ENCODE measurements around the gene TMC6.
A peak's percentile ranks its signal among the peaks of the same experiment; 100 is the strongest.
"Not testable (repeated sequence)": the region's sequence is repeated elsewhere in the genome, so short reads cannot be mapped to it uniquely, and the experiment has no call there.

TMC6 gene

DNA sequence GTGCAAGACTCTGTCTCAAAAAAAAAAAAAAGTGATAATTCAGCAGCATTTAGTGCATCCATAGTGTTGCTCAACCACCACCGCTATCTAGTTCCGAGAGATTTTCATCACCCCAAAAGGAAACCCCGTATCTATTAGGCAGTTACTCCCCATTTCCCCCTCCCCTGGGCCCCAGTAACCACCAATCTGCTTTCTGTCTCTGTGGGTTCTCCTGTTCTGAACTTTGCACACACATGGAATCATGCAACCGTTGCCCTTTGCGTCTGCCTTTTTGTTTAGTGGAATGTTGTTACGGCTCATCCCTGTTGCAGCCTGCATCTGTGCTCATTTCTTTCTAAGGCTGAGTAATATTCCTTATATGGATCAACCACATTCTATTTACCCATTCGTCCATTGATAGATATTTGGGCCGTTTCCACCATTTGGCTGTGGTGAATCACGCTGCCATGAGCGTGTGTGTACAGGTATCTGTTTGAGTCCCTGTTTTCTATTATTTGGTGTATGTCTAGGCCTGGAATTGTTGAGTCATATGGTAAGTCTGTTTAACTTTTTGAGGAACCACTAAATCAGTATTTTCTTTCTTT lies 31.1 kb upstream of the TMC6 start:
- DNase-seq (ENCODE audit: low read depth in 4 of 4, low spot score in 1 of 4): no peak

DNA sequence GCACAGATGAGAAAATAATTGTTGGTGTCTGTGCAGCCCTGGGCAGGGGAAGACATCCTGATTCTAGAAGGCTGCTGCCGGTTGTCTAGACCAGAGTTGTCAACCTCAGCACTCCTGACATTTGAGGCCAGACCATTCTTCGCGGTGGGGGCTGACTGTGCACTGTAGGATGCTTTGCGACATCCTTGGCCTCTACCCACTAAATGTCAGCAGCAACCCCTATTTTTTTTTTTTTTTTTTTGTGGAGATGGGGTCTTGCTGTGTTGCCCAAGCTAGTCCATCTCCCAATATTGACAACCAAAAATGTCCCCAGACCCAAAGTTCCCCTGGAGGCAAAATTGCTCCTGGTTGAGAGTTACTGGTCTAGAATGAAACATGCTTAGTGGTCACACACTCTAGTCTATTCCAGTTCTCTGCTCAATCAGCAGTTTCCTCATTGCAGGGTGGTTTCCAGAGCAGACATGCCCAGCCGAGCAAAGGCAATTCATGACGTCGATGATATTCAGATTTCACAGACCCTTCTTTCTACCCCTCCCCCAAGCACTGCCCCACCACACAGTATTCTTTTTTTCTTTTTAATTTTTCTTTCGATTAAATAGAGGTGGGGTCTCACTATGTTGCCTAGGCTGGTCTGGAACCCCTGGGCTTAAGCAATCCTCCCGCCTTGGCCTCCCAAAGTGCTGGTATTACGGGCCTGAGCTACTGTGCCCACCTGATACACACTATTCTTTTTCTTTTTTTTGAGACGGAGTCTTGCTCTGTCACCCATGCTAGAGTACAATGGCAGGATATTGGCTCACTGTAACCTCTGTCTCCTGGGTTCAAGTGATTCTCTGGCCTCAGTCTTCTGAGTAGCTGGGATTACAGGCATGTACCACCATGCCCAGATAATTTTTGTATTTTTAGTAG lies 26.6 kb upstream of the TMC6 start:
- DNase-seq (ENCODE audit: low read depth in 4 of 4, low spot score in 1 of 4): no peak

DNA sequence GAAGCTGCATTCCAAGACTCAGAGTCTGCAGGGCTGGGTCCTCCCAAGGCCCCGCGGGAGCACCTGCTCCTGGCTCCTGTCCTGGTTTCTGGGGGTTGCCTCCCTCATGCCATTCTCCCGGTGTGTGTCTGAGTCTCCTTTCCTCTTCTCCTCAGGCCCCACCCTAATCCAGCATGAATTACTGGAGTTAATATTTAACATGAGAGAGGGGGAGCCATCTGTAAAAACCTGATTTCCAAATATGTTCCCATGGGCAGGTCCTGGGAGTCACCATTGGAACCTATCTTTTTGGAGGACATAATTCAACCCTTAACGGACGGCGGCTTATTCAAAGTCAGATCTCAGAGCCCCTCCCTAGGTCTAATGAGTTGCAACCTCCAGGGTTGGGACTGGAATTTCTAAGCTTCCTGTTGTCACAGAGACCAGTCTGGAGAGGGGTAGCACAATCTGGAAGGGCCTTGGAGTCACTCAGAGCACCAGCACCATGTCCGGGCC lies 23.0 kb upstream of the TMC6 start:
- no peak for DNase-seq (ENCODE audit: low read depth in 4 of 4, low spot score in 1 of 4)

DNA sequence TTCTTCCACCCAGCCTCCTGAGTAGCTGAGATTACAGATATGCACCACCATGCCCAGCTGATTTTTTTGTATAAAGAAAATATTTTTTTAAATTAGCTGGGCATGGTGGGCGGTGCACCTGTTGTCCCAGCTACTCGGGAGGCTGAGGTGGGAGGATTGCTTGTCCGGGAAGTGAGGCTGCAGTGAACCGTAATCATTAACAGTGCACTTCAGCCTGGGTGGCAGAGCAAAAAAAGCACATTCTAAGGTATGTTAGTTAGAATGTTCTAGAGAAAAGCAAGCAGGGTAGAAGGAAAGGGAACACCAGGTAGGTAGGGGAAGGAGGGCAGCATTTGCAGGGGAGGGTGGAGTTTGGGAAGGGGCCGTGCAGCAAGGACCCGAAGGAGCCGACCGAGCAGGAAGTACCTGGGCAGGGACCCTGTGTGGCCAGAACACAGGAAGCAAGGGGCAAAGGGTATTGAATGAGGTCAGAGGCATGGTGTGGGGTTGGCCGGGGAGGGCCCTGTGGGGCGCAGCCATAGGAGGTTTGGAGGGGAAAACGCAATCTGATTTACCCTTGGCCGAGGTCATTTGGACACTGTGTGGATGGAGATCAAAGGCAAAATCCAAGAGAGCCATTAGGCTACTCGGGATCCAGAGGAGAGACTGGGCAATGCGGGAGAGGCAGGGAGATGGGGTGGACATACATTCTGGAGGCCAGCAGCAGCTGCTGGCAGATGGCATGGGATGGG lies 19.9 kb upstream of the TMC6 start:
- no peak for DNase-seq (ENCODE audit: low read depth in 4 of 4, low spot score in 1 of 4)

DNA sequence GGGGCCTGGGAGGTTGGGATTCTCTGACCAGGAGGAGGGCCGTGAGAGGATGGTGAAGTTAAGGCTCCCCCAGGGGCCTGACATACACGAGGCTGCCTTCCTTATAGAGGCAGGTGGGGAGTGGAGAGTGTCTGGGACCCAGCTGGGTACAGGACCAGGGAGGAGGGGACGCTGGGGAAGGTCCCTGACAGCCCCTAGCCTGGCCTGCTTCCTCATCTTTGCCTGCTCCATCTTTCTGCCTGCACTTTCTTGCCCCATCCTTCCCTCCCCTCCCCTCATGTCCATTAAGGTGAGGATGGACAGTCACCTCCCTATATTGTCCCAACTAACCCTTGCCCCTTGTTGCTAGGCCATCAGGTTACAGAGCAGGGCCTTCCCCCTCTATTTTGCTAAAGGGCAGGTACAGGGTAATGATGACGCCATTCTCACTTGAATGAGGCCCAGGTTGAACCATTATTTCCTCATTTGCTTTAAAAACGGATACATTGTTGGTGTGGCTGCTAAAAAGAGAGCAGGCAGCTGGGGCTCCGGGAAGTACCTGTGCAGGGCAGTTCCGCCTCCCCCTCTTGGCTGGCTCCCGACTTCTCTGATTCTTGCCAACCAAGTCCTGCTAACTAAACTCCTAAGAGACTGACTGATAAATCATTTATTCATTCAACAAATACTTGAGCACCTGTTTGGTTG lies 18.9 kb upstream of the TMC6 start:
- DNase-seq (ENCODE audit: low read depth in 4 of 4, low spot score in 1 of 4): no peak

DNA sequence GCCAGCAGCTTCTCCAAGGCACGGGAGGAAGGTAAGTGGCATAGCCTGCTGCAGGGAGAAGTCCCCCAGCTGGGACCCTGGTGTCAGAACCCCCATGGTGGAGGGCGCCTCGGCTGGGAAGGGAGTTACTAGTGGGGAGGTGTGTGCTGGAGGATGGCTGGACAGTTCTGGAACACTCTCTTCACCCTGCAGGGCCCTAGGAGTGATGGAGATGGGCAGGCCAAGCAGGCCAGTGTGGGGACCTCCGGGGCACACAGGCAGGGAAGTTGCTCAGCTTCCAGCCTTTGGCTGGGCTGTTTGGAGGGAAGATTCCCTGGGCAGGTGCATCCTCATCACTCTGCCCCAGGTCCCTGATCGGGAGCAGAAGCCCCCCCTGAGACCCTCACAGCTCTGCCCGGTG lies 18.3 kb upstream of the TMC6 start:
- no peak for DNase-seq (ENCODE audit: low read depth in 4 of 4, low spot score in 1 of 4)

DNA sequence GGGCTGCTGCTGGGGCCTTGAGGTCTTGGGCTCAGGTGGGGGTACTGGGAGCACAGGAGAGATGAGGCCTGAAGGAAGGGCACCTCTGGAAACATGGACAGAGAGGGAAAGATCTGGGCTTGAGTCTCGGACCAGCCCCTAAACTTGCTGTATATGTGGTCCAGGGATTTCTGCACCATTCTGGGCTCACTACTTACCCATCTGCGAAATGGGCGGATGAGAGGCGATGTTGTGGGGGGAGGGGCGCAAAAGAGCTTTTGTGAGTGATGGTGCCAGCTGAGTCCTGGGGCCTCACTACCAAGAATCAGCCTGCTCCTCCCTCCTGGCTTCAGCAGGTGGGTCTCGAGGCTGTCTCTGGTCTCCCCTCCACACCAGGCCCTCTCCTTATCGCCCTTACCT lies 17.9 kb upstream of the TMC6 start:
- no peak for DNase-seq (ENCODE audit: low read depth in 4 of 4, low spot score in 1 of 4)

DNA sequence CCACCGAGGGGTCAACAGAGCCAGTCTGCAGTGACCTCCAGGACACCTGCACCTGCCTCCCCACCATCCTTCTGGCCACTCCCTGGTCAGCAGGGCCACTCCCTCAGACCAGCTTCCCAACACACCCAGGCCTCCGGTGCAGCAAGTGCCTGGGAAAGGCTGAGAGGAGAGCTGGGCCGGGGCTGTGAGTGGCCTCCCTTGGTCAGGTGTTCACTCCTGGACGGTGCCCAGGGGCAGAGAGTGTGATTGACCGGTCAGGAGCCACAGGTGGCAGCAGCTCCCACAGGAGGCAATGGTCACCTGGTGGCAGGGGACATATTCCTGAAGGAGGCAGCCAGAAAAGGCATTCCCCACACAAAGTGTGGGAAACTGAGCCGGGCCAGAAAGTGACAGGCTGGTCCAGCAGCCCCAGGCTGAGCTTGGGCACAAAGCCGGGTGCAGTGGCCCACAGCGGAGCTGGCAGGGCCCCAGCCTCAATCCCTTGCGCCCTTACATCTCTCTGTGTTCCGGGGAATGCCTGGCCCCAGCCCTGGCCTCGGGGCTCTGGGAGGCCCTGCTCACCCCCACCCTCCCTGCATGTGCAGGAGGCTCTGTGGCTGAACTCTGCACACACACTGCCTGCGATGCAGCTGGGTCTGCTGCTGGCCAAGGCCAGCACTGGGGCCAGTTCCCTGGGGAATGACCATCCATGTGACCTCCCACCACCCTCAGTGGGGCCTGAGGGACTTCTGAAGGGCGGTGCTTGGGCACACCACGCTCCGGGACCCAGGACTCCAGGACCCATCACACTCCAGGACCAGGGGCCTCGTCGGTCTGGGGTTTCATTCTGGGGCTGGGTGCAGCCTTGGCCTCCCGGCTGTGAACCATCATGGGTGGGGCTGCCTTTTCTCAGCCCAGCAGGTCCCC lies 16.4 kb upstream of the TMC6 start:
- no peak for DNase-seq (ENCODE audit: low read depth in 4 of 4, low spot score in 1 of 4)

DNA sequence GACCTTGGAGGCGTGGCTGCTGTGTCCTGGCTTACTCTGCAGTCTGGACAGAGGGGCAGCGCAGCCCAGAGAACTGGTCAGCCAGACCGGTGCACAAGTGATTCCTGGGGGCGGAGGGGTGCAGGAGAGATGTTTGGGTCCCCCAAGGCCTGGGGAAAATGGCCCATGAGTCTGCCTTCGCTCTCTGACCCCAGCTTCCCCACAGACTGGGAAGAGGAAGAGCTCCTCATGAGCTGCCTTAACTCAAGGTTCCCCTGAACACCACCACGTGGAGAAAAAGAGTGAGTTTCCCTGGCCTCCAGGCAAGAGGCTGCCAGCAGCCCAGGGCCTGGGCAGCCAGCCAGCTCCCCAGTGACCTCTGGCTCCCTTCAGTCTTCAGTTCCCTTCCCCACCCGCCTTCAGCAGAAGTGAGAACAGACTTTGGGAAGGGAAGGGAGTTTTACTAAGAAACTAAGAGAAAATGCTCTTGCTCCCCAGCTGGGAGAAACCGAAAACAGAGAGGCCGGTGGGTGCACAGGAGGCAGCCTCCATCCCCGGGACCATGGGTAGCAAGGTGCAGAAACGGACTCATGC lies 15.7 kb upstream of the TMC6 start:
- no peak for DNase-seq (ENCODE audit: low read depth in 4 of 4, low spot score in 1 of 4)

DNA sequence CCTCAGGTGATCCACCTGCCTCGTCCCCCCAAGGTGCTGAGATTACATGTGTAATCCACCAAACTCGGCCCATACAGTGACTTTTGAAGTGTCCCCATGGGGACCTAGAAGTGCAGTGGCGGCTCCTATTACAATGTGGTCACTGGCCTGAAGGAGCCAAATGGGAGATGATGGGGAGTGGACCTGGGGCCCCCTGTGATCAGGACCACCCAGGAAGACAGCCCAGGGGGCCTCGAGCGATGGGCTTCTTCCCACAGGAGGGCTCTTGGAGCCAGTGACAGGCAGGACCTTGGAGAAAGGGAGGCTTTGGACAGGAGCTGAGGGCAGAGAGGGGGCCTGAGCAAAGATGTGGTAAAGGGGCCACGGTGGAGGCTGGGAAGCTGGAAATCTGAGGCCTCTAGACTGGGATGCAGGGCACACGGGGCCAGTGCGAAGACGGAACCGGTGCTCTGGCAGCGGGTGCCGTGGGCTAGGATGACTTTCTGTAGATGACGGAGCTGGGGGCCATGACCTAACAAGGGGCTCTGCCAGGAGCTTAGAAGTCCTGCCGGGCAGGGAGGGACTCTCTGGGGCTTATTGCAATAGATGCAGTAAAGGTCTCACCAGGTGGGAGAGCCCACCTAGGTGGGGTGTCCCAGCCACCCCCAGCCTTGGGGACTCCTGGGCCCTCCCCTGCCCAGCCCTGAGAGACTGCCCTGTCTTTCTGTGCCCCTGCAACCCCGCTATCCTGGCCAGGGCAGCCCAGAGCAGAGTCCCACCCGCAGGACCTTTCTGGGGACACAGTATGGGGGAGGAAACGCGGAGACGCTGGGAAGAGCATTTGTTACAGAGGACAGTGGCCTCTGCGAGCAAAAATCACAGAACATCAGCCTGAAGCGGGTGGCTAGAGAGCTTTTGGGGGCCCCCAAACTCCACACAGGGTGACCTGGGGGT lies 14.9 kb upstream of the TMC6 start:
- DNase-seq (ENCODE audit: low read depth in 4 of 4, low spot score in 1 of 4): no peak

DNA sequence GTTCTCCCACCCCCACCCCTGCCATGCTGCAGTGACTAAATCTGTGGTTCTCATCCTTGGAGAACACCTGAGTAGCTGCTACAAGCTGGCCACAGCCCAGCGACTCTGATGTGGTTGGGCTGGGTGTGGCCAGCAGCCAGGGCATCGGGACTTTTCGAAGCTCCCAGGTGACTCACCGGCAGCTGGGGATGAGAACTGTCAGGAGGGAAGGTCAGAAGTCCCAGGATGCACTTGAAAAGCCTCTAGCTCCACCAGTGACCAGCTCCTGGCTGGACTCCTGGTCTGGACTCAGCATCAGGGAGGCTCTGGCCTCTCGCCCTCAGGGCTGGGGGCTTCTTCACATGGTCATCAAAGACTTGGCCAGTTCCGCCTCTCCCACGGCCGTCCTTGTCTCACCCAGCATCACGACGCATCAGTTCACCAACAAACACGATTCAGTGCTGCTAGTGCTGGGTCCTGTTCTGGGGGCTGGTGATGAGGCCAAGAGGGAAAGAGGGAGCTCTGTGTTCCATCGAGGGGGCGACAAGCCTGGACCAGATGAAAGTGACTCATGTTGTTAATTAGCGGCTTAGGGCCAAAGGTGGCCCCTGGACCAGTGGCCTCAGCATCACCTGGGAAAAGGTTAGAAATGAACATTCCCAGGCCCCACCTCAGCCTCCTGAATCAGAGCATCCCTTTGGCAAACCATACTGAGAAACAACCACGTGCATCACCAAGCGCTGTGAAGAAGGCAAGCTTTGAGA lies 13.7 kb upstream of the TMC6 start:
- no peak for DNase-seq (ENCODE audit: low read depth in 4 of 4, low spot score in 1 of 4)

DNA sequence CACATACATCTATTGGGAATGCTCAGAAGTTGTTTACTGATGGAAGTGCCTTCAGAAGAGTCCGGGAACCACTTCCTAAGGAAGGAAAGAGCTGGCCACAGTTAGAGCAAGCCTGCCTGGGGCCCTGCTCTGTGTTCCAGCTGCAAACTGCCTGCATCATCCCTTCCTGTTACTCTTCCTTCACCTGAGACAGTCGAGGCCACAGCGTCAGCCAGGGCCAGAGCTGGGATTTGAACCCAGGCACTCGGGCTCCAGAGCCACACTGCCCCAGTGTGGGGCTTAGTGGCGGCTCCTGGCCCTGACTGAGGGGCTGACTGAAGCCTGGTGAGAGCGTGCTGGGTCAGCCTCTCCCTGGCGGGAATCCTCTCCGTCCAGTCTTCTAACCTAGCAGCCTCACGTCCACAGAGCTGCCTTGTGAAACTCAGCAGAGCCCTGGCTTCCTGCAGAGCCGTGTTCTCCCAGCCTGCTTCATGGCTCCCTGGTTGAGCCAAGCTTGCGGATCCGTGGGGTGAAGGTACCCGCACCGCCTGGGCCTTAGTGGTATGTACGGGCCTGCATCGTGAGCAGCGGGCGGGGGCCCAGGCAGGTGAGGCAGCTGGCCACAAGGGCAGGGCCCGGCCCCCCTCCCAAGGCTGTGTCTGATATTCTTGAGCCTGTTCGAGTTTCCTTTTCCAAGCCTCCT lies 13.0 kb upstream of the TMC6 start:
- DNase-seq (ENCODE audit: low read depth in 4 of 4, low spot score in 1 of 4): no peak

DNA sequence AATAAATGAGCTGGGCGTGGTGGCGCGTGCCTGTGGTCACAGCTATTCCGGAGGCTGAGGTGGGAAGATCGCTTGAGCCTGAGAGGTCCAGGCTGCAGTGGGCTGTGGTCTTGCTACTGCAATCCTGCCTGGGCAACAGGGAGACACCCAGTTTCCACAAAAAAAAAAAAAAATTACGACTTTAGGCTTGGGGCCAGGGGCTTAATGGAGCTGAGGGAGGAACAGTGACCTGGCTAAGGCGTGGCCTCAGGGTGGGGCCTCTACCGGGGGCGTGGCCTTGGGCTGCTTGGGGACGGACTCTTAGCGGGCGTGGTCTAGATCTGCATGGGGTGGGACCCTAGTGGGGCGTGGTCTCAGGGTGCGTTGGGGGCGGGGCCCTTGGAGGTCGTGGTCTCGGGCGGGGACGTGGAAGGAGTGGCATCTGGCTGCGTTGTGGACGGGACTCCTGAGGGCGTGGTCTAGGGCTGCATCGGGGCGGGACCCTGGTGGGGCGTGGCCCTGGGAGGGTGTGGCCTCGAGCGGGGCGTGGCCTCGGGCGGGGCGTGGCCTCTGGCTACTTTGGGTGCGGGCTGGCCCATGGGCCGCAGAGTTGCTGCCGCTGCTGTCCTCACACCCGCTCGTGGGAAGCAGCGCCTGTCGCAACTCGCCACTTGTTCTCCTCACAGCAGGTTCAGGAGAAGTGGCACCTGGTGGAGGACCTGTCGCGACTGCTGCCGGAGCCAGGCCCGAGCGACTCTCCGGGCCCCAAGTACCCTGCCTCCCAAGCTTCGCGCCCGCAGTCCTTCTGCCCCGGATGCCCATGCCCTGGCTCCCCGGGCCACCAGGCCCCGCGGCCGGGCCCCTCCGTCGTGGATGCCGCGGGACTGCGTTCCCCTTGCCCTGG lies 11.9 kb upstream of the TMC6 start:
- DNase-seq (ENCODE audit: low read depth in 4 of 4, low spot score in 1 of 4): peak; percentile 73 to 97 (median 82)

DNA sequence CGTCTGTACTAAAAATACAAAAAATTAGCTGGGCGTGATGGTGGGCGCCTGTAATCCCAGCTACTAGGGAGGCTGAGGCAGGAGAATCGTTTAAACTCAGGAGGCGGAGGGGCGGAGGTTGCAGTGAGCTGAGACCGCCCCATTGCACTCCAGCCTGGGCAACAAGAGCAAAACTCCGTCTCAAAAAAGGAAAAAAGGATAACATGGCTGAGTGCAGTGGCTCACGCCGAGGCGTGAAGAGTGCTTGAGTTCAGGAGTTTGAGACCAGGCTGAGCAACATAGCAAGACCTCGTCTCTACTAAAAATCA lies 11.3 kb upstream of the TMC6 start:
- not testable (repeated sequence) for DNase-seq (ENCODE audit: low read depth in 4 of 4, low spot score in 1 of 4)

DNA sequence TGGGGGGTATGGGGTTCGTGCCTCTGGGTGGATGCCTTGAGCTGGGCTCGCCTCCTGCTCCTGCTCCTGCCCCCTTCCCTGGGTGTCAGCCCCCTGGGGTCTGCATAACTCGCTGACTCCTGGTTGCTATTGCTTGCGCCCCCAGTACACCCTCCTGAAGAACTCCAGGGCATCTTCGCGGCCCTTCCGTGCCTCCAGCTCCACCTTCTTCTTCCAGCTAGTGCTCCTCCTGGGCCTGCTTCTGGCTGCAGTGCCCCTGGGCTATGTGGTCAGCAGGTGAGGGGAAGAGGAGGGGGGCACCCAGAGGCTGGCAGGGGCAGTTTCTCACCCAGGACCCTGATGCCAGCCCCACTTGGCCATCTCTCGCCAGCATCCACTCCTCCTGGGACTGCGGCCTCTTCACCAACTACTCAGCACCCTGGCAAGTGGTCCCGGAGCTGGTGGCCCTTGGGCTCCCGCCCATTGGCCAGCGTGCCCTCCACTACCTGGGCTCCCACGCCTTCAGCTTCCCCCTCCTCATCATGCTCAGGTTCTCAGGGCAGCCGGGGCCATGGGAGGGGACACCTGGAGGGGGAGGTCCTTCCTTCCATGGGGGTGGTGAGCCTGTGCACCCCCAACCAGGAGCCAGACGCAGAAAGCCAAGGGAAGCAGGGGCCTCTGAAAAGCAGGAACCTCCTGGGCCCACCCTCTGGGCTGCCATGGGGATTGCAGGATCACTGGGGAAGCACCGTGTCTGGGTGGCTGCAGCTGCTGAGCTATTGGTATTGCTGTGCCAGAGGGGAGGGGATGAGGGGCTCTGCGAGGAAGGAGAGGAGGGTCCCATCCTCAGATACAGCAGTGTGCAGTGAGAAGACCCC lies 9.9 kb upstream of the TMC6 start:
- no peak for DNase-seq (ENCODE audit: low read depth in 4 of 4, low spot score in 1 of 4)
